ENCODE results near the gene POLR3E. TPM values are rescaled to one million over a fixed set of nuclear protein-coding genes. Genes with fewer than 3 reads are reported as not detected.

POLR3E gene
- total and polyA plus RNA-seq, 2 donors (not counting 3 experiments of a cell fraction or from before 2014, with no cell fraction given): 48.3 to 62.2 TPM

GRCh38 chr16:22359679-22360078 lies 62.5 kb downstream of the POLR3E start:
- Histone ChIP-seq H3K27me3 (ENCODE audit: control insufficient read depth in 2 of 2, insufficient read depth in 2 of 2, low read length in 2 of 2) (no peaks in the 10 kb centered on the region), H3K27ac (ENCODE audit: insufficient read depth, low read depth, low read length) (no peak overlapping the region), H4K20me1 (replicated peaks; ENCODE audit: control insufficient read depth, extremely low read depth, insufficient read depth, low read length) (no peaks in the 10 kb centered on the region), H3K4me1 (ENCODE audit: control insufficient read depth, extremely low read depth, insufficient read depth, low read length) (peaks cover 12% of the 10 kb centered on the region), H3K9me1 (replicated peaks; ENCODE audit: control insufficient read depth, extremely low read depth, insufficient read depth, low read length) (no peaks in the 10 kb centered on the region), H3K9me3 (replicated peaks; ENCODE audit: control insufficient read depth, insufficient read depth, low read length) (no peaks in the 10 kb centered on the region), H3K9ac (replicated peaks; ENCODE audit: extremely low read depth, insufficient read depth, low read length) (no peak overlapping the region), H3K36me3 (ENCODE audit: control insufficient read depth in 2 of 2, extremely low read depth in 1 of 2, insufficient read depth in 2 of 2, low read length in 2 of 2) (peaks cover 13 to 27% of the 10 kb centered on the region in 2 experiments), H3K4me2 (ENCODE audit: insufficient read depth, low read length) (no peak overlapping the region), H3K79me2 (ENCODE audit: control insufficient read depth, insufficient read depth, low read length) (peaks cover 77% of the 10 kb centered on the region), H3K4me3 (replicated peaks in 1 of 3; ENCODE audit: insufficient read depth in 1 of 3, low read depth in 1 of 3, low read length in 3 of 3) (no peak overlapping the region), H2AFZ (ENCODE audit: low read depth, low read length) (no peak overlapping the region)
- ChIA-PET POLR2A (no interaction called here), CTCF (interaction anchor here (1.5 kb wide), 1 partner anchor 39 kb away, joined by 4 read pairs; no protein-coding TSS in a partner anchor)
- no peak for FAIRE-seq
- TF ChIP-seq, protein P1, sequence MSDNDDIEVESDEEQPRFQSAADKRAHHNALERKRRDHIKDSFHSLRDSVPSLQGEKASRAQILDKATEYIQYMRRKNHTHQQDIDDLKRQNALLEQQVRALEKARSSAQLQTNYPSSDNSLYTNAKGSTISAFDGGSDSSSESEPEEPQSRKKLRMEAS (IDR thresholded peaks at IDR 0.05; ENCODE audit: insufficient read depth, insufficient read length): no peak
- TF ChIP-seq, protein P2, sequence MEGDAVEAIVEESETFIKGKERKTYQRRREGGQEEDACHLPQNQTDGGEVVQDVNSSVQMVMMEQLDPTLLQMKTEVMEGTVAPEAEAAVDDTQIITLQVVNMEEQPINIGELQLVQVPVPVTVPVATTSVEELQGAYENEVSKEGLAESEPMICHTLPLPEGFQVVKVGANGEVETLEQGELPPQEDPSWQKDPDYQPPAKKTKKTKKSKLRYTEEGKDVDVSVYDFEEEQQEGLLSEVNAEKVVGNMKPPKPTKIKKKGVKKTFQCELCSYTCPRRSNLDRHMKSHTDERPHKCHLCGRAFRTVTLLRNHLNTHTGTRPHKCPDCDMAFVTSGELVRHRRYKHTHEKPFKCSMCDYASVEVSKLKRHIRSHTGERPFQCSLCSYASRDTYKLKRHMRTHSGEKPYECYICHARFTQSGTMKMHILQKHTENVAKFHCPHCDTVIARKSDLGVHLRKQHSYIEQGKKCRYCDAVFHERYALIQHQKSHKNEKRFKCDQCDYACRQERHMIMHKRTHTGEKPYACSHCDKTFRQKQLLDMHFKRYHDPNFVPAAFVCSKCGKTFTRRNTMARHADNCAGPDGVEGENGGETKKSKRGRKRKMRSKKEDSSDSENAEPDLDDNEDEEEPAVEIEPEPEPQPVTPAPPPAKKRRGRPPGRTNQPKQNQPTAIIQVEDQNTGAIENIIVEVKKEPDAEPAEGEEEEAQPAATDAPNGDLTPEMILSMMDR (IDR thresholded peaks at IDR 0.05; ENCODE audit: extremely low read depth in 1 of 2, insufficient read depth in 1 of 2, low read depth in 1 of 2, low read length in 2 of 2): no peak
- TF ChIP-seq FOS (IDR thresholded peaks at IDR 0.05; ENCODE audit: borderline replicate concordance, insufficient read depth, low read length): no peak
- TF ChIP-seq POLR2AphosphoS5 (IDR thresholded peaks at IDR 0.05; ENCODE audit: insufficient read depth, low read depth, low read length): no peak
- TF ChIP-seq JUN (IDR thresholded peaks at IDR 0.05; ENCODE audit: borderline replicate concordance, insufficient read depth, insufficient read length, low read depth): no peak
- TF ChIP-seq POLR2A (IDR thresholded peaks at IDR 0.05; ENCODE audit: low read depth, low read length): no peak
- TF ChIP-seq EZH2 (IDR thresholded peaks at IDR 0.05; ENCODE audit: borderline replicate concordance, low read depth, low read length, severe bottlenecking): no peak
- TF ChIP-seq GATA2 (IDR thresholded peaks at IDR 0.05; ENCODE audit: insufficient read depth, insufficient read length, low read depth, low read length): no peak
- no peak for TF ChIP-seq MYC (IDR thresholded peaks at IDR 0.05; ENCODE audit: low read depth, low read length)
- DNase-seq (ENCODE audit: low read depth, low spot score): no peak
- dilution Hi-C loops (cut with MboI; ENCODE audit: extremely low pct_ligation_motif_present, low sequenced_read_pairs): no loop called here
- BruUV-seq (replicated peaks): no TSS peak
- intact Hi-C loops (cut with micrococcal nuclease): no loop called here
